HuH-7 (cell line): Measurements from ENCODE around the gene CTIF.
"Not testable (repeated sequence)": the region's sequence is repeated elsewhere in the genome, so short reads cannot be mapped to it uniquely, and the experiment has no call there.

Experiments
- DNase-seq: peaks from one replicate; pipeline ENCODE4 v3.0.0; 2011; ENCODE audit warnings: low spot score

CTIF gene

DNA sequence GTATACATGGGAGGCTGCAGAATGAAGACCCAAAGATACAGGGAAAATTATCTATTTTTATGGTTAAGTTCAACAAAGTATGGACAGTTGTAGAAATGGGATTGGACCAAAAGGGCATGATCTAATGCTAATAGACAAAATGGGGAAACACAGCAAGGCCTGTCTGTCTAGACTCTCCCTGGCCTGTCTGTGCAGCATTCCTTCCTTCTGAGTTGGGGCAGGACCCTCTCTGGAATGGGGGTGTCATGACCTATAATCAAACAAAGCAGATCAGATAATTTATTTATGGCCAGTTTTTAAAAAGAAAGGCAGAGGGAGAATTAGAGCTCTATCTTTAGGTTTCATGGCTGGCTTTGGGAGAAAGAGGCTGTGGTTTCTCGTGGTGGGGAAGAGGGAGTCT is 104.4 kb downstream of the CTIF start:
- no peak for DNase-seq

DNA sequence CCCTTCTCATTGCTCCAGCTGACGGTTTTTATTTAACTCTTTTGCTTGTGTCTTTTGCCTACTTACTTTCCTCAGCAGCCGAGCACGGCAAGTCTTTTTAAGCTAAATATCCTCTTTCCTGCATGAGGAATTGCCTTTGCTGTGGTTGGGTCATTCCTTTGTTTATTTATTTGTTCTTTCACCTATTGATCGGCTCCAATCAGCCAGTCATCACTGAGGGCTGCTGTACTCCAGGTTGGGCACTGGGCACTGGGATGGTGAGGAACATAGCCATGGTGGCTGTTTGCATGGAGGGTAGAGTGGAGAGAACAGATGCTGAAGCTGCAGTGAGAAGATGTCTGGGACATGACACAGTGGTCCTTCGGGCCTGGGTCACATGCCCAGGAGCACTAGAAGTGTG is 105.2 kb downstream of the CTIF start:
- no peak for DNase-seq

DNA sequence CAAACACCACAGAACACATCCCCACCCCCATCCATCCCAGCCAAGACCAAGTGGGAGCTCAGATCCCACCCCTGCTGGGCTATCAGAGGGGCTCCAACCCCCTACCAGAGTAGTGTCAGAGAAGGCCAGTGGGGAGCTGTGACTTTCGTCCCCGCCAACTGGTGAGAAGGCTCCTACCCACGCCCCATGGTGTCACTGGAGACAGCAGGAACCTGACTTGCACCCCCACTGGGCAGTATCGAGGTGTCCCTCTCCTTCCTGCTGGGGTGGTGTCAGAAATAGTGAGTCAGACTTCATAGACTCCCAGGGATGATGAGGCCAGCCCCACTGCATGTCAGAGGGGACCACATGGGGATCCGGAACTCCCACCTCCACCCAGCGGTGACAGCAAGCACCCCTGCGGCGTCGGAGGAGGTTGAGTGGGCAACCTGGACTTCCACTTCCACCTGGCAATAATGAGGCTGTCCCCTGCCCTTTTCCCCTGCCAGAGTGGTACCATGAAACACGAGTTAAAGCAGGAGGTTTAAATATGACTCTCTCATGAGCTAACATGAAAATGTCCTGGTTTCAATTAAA is 106.7 kb downstream of the CTIF start:
- no peak for DNase-seq

DNA sequence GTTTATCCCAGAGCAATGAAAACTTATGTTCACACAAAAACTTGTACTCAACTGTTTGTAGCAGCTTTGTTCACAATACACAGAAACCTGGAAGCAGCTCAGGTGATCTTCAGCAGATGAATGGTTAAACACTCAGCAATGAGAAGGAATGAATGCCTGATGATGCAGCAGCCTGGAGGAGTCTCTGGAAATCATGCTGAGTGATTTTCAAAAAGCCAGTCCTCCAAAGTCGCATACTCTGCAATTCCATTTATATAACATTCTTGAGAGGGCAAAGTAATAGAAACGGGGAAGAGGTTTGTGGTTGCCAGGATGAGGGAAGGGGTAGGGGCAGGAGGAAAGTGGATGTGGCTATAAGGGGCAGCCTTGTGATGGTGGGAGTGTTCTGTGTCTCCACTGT is 108.1 kb downstream of the CTIF start:
- DNase-seq: no peak

DNA sequence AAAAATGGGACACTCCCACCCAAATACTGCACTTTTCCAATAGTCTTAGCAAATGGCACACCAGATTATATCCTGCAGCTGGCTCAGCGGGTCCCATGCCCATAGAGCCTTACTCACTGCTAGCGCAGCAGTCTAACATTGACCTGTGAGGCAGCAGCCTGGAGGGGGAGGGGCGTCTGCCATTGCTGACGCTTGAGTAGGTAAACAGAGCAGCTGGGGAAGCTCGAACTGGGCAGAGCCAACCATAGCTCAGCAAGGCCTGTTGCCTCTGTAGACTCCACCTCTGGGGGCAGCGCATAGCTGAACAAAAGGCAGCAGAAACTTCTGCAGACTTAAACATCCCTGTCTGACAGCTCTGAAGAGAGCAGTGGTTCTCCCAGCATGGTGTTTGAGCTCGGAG is 110.4 kb downstream of the CTIF start:
- DNase-seq: no peak

DNA sequence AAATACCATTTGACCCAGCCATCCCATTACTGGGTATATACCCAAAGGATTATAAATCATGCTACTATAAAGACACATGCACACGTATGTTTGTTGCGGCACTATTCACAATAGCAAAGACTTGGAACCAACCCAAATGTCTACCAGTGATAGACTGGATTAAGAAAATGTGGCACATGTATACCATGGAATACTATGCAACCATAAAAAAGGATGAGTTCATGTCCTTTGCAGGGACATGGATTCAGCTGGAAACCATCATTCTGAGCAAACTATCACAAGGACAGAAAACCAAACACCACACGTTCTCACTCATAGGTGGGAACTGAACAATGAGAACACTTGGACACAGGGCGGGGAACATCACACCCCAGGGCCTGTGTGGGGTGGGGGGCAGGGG is 115.8 kb downstream of the CTIF start:
- DNase-seq: not testable (repeated sequence)

DNA sequence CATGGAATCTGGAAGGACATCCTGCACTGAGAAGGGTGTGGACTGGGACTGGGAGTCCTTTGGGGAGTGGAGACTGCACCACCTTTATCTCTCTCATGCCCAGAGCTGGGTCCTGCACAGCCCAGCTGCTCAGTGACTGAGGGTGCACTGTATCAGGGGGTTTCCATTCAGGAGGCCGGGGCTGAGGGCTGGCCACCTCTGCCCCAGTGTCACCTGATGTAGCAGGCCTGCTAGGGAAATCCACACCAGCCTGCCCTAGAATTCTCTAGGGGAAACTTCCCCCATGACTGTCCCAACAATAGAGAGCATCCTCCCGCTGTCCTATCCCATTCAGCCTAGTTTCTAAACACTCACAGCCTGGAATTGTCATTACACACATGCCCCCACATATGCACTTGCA is 116.7 kb downstream of the CTIF start:
- no peak for DNase-seq

DNA sequence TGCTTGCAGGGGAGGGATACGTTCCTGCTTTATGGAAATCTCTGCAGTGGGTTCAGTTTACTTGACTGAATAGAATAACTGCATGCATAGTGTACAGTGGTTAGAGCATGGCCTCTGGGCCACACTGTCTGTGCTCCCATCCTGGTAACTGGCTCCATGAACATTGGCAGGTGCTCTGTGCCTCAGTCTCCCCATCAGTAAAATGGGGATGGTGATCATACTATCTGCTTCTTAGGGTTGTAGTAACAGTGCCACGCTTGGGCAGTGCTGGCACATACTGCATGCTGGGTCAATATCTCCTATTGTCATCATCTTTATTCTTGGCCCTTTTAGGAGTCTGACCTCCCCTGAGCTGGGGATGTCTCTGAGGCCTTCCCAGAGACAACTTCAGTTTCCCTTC is 117.3 kb downstream of the CTIF start:
- no peak for DNase-seq

DNA sequence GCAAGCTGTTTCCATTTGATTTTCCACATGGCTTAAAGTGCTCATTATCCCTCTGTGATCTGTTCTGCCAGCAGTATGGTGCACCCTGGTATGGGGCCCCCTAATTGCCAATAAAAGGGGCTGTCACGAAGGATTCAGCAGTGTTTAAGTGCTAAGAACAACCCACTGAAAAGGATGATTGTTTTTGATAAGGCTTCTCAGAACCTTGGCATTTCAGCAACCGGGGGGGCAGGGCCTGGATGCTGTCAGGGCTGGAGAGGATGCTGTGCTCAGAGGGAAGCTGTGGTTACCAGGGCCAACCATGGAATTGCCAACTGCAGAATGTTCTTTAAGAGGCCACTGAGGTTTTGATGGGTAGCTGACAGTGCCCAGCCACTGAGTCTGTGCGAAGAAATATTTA is 117.8 kb downstream of the CTIF start:
- DNase-seq: no peak

DNA sequence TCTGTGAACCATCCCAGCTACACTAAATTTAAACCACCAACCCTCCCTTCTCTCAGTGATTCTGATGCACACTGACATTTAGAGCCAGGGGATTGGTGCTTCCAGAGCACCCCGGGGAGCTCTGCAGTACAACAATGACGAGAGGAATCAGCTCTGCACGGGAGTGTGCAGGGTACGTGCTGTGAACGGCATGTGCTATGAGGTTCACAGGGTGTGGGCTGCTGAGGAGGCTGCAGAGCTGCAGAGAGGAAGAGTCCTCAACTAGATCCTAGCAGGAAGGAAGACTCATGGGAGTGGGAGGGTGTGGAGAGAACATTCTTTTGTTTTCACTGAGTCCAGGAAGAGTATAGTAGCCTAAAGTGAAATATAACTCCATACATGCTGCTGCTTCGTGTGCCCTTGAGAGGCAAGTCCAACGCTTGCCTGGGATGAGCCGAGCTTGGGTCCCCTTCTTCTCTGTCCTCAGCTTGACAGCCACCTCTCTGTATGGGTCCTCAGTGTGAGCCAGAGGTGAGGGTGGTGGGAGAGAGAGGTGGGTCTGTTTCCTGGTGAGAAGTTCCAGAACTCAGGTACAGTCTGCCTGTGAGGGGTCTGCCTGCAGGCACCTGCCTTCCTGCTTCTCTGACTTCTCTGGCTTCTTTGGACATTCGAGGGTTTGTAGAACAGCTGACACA is 118.8 kb downstream of the CTIF start:
- DNase-seq: no peak

DNA sequence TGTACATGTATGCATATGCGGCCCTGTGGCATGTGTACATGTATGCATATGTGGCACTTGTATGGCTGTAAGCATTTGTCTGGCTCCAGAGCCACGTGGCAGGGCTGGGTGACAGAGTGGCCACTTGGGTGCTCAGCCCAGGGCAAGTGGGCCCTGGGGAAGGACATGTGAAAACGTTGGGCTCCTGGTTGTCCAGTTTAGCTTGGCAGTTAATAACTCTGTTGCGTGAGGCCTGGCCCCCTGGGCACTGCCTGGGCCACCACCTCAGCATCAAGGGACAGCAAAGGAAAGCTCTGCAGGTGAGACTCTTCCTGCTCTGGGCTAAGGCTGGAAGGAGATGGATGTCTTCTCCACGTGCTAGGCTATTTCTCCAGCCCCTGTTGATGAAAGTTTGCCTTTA is 119.9 kb downstream of the CTIF start:
- DNase-seq: no peak

DNA sequence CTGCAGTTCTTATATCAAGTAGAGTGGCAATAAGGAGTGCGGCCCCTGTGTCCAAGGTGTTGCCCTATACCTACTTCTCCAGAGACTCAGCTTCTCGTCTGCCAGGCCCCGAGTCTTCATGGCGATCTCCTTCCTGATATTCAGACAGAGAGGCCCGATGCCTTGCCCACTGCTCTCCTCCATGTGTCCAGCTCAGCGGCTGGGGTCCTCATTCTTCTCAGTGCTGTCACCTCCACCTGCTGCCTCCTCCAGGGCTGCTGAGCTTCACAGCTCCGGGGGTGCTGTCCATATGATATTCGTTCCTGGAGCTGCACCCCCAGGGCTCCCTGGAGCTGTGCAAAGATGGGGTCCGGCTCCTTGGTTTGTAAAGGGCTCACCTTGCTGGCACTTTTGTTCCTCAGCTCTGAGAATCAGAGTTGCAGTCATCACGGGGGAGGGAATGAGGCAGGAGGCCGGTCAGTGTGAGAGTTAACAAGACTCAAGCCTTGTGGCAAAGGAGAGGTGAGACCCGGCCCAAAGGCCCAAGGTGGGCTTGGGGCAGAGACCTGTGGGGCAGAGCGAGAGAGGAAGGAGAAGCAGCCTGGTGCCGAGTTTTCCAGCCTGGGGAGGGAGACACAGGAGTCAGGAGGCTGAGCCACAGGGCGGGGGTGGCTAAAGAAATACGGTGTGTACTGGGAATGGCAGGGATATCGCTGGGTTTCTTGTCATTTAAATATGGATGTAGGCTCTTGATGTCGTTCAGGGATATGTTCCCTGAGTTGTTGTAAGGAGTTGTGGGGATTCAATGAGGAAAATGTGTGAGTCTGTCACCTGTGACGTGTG is 120.6 kb downstream of the CTIF start:
- no peak for DNase-seq

DNA sequence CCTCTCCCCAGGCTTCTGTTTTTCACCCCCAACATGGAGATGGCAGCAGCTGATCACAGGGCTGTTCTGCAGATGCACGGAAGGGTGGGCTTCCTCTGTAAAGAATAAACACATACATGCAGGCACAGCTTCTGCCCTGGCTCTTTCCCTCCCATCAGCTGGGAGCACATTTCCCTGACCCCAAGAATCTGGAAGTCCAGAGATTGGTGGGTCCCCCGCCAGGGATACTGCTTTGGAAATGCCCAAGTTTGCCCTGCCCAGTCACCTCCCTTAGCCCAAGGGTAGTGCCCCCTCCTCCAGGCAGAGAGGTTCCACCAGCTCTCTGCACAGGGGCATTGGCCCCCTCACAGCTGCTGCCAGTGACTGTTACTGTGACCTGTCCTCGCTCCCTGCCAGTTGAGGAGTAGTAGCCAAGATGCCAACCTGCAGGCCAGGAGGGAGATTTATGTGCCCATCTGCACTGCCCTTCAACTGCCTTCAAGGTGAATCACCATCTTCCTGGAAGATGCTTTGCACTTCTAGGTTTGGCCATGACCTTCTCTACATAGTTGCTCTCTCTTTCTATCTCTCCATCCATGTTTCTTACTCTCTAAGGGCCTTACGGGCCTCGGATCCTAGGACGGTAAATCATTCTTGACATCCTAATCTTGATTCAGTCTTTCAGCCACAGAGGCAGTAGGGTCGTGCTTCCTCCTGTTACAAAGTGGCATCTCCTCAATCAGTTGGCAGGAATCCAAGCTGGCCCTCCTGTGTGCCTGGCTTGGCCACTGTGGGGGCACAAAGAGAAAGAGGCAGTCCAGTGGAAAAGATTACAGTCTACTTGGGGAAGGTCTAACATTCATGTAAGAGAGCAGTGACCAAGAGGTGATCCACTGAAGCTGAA is 121.8 kb downstream of the CTIF start:
- DNase-seq: no peak

DNA sequence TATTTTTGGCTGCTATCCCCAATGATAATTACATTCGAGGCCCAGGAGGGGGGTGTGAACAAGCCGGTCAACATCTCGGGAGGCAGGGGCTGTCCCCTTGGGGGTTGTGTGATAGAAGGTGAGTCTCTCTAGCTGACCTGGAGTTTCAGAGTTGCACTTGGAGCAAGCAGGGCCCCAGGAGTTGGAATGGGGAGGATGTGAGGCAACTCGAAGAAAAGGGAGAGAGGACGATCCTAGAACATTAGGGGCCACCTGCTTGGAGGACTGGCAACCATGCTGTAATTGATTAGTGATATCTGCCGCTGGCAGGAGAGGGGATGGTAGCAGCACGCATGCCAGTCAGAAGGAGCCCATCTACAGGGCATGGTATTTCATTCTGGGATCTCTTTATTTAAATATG is 122.6 kb downstream of the CTIF start:
- no peak for DNase-seq

DNA sequence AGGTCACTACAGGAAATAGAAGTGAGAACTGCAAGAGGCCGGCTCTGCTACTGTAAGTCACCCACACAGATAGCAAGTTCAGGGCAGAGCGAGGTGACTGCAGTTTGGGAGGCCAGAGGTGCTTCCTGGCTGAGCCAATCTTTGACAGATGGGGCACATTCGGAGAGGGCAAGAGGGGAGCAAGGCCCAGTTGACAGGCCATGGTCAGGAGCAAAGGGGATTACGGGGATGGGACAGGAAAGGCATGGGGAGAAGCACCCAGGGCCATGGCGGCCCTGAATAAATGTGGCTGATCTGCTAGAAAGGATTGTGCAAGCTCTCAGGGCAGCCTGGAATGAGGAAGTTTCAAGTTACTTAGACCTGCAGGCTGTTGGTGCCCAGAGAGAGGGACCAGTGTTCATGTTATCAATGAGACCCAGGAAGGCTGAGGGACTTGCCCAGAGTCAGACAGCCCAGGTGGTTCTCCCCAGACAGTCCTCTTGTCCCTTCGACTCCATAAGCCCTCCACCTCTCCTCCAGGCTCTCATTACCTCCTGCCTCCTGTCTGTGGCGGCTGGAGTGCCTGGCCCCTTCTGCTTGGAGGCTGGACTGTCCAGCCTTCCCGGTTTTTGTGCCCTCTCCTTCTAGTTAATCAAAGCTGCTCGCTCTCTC is 123.3 kb downstream of the CTIF start:
- peak; percentile 56 for DNase-seq

DNA sequence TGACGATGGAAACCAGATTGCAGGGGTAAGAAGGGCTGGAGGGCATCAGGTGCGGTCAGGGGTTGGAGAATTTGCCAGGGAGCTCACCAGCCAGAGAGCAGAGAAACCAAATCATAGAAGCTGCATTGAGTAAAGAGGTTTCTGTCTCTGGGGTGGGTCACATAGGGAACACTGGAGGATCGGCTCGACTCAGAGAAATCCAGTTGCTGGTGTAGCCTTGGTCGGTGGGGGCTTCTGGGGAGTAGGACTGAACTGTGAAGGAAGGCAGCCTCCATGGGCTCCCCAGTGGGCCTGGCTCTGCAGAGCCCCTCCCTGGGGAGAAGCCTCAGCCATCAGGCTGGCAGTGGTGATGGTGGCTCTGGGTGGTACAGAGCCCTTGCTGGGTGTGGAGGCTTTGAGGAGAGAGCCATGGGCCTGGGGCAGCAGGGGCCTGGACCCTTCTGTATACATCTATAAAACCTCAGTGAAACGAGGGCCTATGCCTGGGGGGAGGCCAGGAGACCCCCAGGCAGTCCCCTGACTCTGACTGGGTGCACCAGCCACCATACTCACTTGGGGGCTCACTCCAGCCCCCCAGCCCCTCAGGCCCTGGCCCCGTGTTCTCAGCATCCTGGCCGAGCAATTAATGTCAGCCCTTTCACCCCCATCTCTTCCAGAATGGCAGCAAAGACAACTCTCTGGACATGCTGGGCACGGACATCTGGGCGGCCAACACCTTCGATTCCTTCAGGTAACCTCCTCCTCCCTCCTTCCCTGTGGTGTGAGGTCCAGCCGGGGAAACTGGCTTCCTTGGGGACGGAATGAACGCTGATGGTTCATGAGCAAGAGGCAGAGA is 124.5 kb downstream of the CTIF start:
- no peak for DNase-seq

DNA sequence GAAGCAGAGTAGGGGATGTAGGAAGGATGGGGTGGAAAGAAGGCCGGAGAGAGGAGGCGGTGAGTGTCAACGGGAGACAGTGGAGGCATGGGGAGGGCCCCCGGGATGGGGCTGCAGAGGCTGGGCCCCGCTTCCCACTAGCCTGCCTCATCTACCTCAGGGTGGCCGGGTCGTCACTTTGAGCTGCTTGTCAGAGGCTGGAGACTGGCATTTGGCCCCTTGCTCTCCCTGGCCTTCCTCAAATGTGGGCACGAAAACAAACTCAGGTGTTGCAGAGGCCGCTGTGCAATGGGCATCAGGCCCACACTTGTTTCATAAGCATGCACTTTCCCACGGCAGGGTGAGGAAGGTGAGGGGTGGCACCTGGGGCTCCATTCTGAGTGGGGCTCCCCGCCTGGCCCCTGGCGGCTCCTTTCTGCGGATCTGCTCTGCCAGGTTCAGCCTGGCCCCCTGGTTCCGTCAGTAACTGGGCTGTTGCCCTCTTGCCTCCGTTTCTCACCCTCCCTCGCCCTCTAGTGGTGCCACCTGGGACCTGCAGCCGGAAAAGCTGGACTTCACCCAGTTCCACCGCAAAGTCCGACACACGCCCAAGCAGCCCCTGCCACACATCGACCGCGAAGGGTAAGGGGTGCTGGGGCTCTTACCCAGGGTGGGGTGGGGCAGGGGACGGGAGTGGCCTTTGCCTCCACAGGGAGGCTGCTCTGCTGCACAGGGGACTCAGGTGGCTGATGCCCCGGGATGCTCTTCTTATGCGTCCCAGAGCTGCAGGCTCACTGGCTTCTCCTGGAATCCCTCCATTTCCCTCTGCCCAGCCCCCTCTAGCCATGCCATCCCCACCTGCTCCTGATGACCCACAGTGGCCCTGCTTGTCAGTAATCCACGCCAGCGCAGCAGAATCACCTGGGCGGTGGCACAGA is 125.4 kb downstream of the CTIF start:
- peak; percentile 61 for DNase-seq

DNA sequence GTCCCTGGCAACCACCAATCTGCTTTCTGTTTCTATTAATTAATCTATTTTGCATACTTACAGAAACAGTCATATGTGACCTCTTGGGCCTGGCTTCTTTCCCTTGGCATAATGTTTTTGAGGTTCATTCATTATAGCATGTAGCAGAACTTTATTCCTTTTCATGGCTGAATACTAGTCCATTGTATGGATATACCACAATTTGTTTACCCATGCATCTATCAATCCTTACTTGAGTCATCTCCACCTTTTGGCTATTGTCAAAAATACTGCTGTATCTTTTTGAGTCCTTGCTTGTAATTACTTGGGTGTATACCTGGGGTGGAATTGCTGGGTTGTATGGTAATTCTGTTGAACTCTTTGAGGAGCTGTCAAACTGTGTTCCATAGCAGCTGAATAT is 126.8 kb downstream of the CTIF start:
- no peak for DNase-seq

DNA sequence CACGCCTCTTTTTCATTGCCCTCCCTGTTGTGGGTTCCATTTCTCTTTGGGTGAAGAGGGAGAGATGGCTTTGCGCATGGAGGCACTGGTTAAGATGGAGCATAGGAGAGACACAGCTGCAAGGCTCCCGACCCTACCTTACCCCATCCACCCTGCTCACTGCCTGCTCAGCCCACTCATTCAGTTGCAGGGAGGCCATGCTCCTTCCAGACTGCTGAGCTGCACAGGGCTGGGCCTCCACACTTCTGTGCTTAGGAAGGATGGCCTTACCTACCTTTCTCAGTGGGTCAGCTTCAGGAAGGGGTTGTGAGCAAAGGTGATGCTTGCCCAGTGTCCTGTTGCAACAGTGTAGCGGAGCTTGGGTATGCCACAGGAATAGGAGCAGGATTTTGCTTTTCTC is 127.8 kb downstream of the CTIF start:
- no peak for DNase-seq
